ENCODE measurements around the gene GDI1. TPM values are rescaled to one million over a fixed set of nuclear protein-coding genes. Genes with fewer than 3 reads are reported as not detected.

The GDI1 gene
- total RNA-seq, 2 donors from 2014 or later = 189 to 223 TPM

DNA sequence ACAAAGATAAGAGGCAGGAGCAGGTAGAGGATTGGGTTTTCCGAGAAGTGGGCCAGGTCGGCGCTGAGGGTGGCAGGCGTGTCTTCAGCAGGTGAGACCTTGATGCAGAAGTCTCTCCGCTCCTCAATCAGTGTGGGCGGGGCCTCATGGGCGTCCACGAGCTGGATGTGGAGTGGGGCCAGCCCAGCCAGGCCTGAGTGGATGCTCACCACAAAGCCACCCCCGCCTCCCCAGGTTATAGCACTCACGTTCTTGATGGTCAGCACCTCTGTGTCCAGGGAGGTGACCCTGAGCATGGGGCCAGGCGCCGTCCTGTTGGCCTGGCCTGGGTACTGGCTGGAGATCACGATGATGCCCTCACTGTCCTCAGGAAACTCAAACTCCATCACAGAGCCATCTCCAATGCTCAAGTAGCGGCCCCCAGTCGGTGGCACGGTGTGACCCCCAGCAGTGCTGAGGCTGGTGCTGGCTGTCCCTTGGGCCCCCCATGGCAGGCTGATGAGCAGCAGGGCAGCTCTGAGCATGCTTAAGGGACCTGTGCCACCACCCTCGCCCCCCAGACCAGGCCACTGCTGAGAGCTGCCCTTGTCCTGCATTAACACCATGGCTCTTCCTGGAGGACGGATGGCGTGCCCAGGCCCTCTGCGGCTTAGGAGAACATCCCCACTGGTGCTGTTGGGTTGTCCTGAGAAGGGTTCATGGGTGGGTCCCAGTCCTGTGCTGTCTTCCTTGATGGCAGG, 51.6 kb downstream of the GDI1 start:
- Mint-ChIP-seq H3K27me3 (no peaks in the 10 kb centered on the region), H3K27ac (peak overlapping the region; percentile 89)
- ATAC-seq = no peak

GRCh38 chrX:154489182-154489581, 52.2 kb downstream of the GDI1 start:
- Mint-ChIP-seq H3K27ac (peak overlapping the region; percentile 89), H3K4me3 (peak overlapping the region; percentile 92), H3K36me3 (ENCODE audit: low read depth) (peaks cover 2% of the 10 kb centered on the region), H3K27me3 (no peaks in the 10 kb centered on the region), H3K4me1 (peaks cover 15% of the 10 kb centered on the region)
- ATAC-seq = no peak
- no peaks in the 10 kb centered on the region for H3K9me3 ChIP-seq (ENCODE audit: control insufficient read depth, low read length, poor library complexity, severe bottlenecking)
- no peak for DNase-seq

More for the DNA sequence above, 51.6 kb downstream of the GDI1 start:
- no peaks in the 10 kb centered on the region for H3K9me3 ChIP-seq (ENCODE audit: control insufficient read depth, low read length, poor library complexity, severe bottlenecking)
- H3K36me3 Mint-ChIP-seq (ENCODE audit: low read depth) = peaks cover 2% of the 10 kb centered on the region
- DNase-seq = no peak
- H3K4me1 Mint-ChIP-seq = peaks cover 16% of the 10 kb centered on the region
- peak overlapping the region; percentile 56 for H3K4me3 Mint-ChIP-seq

DNA sequence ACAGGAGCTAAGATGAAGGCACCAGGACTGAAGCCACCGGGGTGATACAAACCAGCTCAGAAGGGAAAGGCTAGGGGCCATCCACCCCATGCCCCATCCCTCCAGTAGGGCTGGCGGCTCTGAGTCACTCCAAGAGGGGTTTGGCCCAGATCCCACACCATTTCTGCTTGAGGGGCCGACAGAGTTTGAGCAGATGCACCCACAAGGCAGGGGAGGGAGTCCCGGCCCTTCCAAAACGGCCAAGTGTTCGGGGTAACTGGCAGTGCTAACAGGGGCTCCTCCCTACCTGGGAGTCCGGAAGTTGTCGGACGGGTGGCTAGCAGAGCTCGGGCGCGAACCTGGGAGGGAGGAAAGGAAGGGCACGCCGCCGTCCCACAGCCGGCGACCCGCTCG, 53.1 kb downstream of the GDI1 start:
- peak overlapping the region; percentile 92 for H3K4me3 Mint-ChIP-seq
- H3K4me1 Mint-ChIP-seq = peaks cover 15% of the 10 kb centered on the region
- ATAC-seq (peak; percentile 12), DNase-seq (no peak)
- no peaks in the 10 kb centered on the region for H3K9me3 ChIP-seq (ENCODE audit: control insufficient read depth, low read length, poor library complexity, severe bottlenecking)
- peak overlapping the region; percentile 89 for H3K27ac Mint-ChIP-seq
- no peaks in the 10 kb centered on the region for H3K27me3 Mint-ChIP-seq
- H3K36me3 Mint-ChIP-seq (ENCODE audit: low read depth) = peaks cover 2% of the 10 kb centered on the region

- Mint-ChIP-seq H3K4me3 (peak within 1 kb of the TSS; percentile 92), H3K27ac (peak within 1 kb of the TSS; percentile 89)
- no peaks in the 10 kb centered on the region for H3K9me3 ChIP-seq (ENCODE audit: control insufficient read depth, low read length, poor library complexity, severe bottlenecking)
Observed at GRCh38 chrX:154490414-154491083, 53.6 kb downstream of the GDI1 start, which contains the start of gene SLC10A3. SLC10A3 (minus strand) TSS chrX:154490629; CDS start chrX:154488940, 1,689 bp downstream.

More at GRCh38 chrX:154490414-154491083, 53.6 kb downstream of the GDI1 start, which contains the start of gene SLC10A3:
- Mint-ChIP-seq H3K27me3 (no peaks in the 10 kb centered on the region), H3K4me1 (peaks cover 13% of the 10 kb centered on the region), H3K36me3 (ENCODE audit: low read depth) (peaks cover 2% of the 10 kb centered on the region)
- peak; percentile 88 for ATAC-seq
- peak; percentile 68 to 86 (median 82) for DNase-seq

Other genes with a start within 250 kb of the GDI1 start
- not detected for gene OPN1MW2, start 217.4 kb upstream of the GDI1 start, total RNA-seq
- gene OPN1MW3, start 179.6 kb upstream of the GDI1 start, total RNA-seq = not detected
- not detected for gene TEX28, start 142.0 kb upstream of the GDI1 start, total RNA-seq
- 1 to 10 TPM; 3.0 to 4.2 TPM for gene TKTL1, start 141.4 kb upstream of the GDI1 start, total RNA-seq
- gene FLNA, start 62.5 kb upstream of the GDI1 start, total RNA-seq = 1,000 to 10,000 TPM; 1,780 to 2,536 TPM
- gene EMD, start 57.9 kb upstream of the GDI1 start, total RNA-seq = 100 to 1,000 TPM; 121 to 132 TPM
- 1,000 to 10,000 TPM; 4,596 to 4,820 TPM for gene RPL10, start 38.8 kb upstream of the GDI1 start, total RNA-seq
- gene DNASE1L1, start 27.9 kb upstream of the GDI1 start, total RNA-seq = 10 to 100 TPM; 20.5 to 22.6 TPM
- 10 to 100 TPM; 84.1 to 95.7 TPM for gene TAFAZZIN, start 25.6 kb upstream of the GDI1 start, total RNA-seq
- 10 to 100 TPM; 41.4 to 43.0 TPM for gene ATP6AP1, start 8.5 kb upstream of the GDI1 start, total RNA-seq
- gene FAM50A, start 7.0 kb downstream of the GDI1 start, total RNA-seq = 10 to 100 TPM; 58.1 to 58.6 TPM
- gene PLXNA3, start 21.1 kb downstream of the GDI1 start, total RNA-seq = 10 to 100 TPM; 66.3 to 78.6 TPM
- 1 to 10 TPM; 9.1 to 9.5 TPM for gene LAGE3, start 42.1 kb downstream of the GDI1 start, total RNA-seq
- 10 to 100 TPM; 15.2 to 30.6 TPM for gene UBL4A, start 49.5 kb downstream of the GDI1 start, total RNA-seq
- 10 to 100 TPM; 23.9 to 29.5 TPM for gene SLC10A3, start 53.5 kb downstream of the GDI1 start, total RNA-seq
- gene FAM3A, start 79.1 kb downstream of the GDI1 start, total RNA-seq = 10 to 100 TPM; 32.5 to 34.0 TPM
- 10 to 100 TPM; 28.5 to 44.9 TPM for gene G6PD, start 109.7 kb downstream of the GDI1 start, total RNA-seq
- gene IKBKG, start 110.5 kb downstream of the GDI1 start, total RNA-seq = 10 to 100 TPM; 35.9 to 45.1 TPM
- gene CTAG1A, start 148.0 kb downstream of the GDI1 start, total RNA-seq = not detected
- gene CTAG1B, start 182.1 kb downstream of the GDI1 start, total RNA-seq = not detected
- gene CTAG2, start 216.4 kb downstream of the GDI1 start, total RNA-seq = not detected